Neural cell (in vitro differentiated cells): ENCODE results near the gene MAP2K4. TPM values are rescaled to one million over a fixed set of nuclear protein-coding genes. Genes with fewer than 3 reads are reported as not detected.
A peak's percentile ranks its signal among the peaks of the same experiment; 100 is the strongest.

Source experiments
- H2AFZ ChIP-seq: fragments of 200-600, 300-800 bp; sonication (generic), shearing (Covaris generic); 2 replicates; pipeline ENCODE4 v1.6.0; 2014; ENCODE audit warnings: low read depth, mild to moderate bottlenecking, antibody characterized with exemption, low read length, moderate library complexity
- H3F3A ChIP-seq: fragments of 200-600 bp; shearing (Covaris generic); 2 replicates; pipeline ENCODE4 v1.6.1; 2016; ENCODE audit warnings: mild to moderate bottlenecking, moderate library complexity, mixed read lengths, antibody characterized with exemption, low read length; ENCODE audit not compliant: insufficient read depth, poor library complexity, severe bottlenecking
- H3K27ac ChIP-seq: fragments of 200-600, 300-800 bp; sonication (generic), shearing (Covaris generic); 2 replicates; pipeline ENCODE4 v1.5.1; 2014; ENCODE audit warnings: mild to moderate bottlenecking, low read length, moderate library complexity
- H3K27me3 ChIP-seq: fragments of 300-800, 200-600 bp; sonication (generic), shearing (Covaris generic); 2 replicates; pipeline ENCODE4 v1.6.0; 2014; ENCODE audit warnings: mild to moderate bottlenecking, low read depth, low read length, moderate library complexity; ENCODE audit not compliant: insufficient read depth
- H3K36me3 ChIP-seq: fragments of 300-800, 200-600 bp; sonication (generic), shearing (Covaris generic); 2 replicates; pipeline ENCODE4 v1.5.1; 2014; ENCODE audit warnings: mild to moderate bottlenecking, antibody characterized with exemption, low read length, moderate library complexity; ENCODE audit not compliant: insufficient read depth
- H3K4me2 ChIP-seq: fragments of 300-800, 200-600 bp; sonication (generic), shearing (Covaris generic); 2 replicates; pipeline ENCODE4 v1.6.0; 2014; ENCODE audit warnings: mild to moderate bottlenecking, low read length
- H3K4me3 ChIP-seq: fragments of 300-800, 200-600 bp; sonication (generic), shearing (Covaris generic); 2 replicates; pipeline ENCODE4 v1.5.1; 2014; ENCODE audit warnings: mild to moderate bottlenecking, low read length, moderate library complexity
- H3K79me2 ChIP-seq: fragments of 200-600 bp; shearing (Covaris generic); replicated peaks from 2 replicates; pipeline ENCODE4 v1.6.0; 2014; ENCODE audit warnings: mild to moderate bottlenecking, low read length, moderate library complexity; ENCODE audit not compliant: insufficient read depth
- H3K9ac ChIP-seq: fragments of 300-800, 200-600 bp; sonication (generic), shearing (Covaris generic); 2 replicates; pipeline ENCODE4 v1.6.1; 2016; ENCODE audit warnings: mild to moderate bottlenecking, low read length, mixed read lengths
- H3K9me2 ChIP-seq: fragments of 200-600 bp; shearing (Covaris generic); 2 replicates; pipeline ENCODE4 v1.6.1; 2016; ENCODE audit warnings: mild to moderate bottlenecking, low read length, mixed read lengths; ENCODE audit not compliant: insufficient read depth
- H3K9me3 ChIP-seq: fragments of 200-600, 300-800 bp; sonication (generic), shearing (Covaris generic); 2 replicates; pipeline ENCODE4 v1.6.1; 2016; ENCODE audit warnings: mild to moderate bottlenecking, mixed run types, low read length, moderate library complexity, mixed read lengths
- H4K20me1 ChIP-seq: fragments of 200-600 bp; shearing (Covaris generic); 2 replicates; pipeline ENCODE4 v1.6.1; 2016; ENCODE audit warnings: mild to moderate bottlenecking, mixed run types; ENCODE audit not compliant: insufficient read depth
- EP300 ChIP-seq: fragments of 450-650 bp; conservative IDR thresholded peaks from 2 replicates; pipeline ENCODE4 v1.6.1; 2014; ENCODE audit warnings: antibody characterized with exemption, mild to moderate bottlenecking, moderate library complexity; ENCODE audit not compliant: poor library complexity, severe bottlenecking
- EZH2 ChIP-seq: fragments of 200-600, 300-800 bp; shearing (Covaris generic), sonication (generic); IDR thresholded peaks from 2 replicates; pipeline ENCODE4 v1.6.1; 2014; ENCODE audit warnings: antibody characterized with exemption, low read length, borderline replicate concordance, mild to moderate bottlenecking; ENCODE audit not compliant: insufficient read depth, poor library complexity, severe bottlenecking
- MXI1 ChIP-seq: fragments of 450-650 bp; conservative IDR thresholded peaks from 2 replicates; pipeline ENCODE4 v1.6.1; 2014; ENCODE audit warnings: antibody characterized with exemption, mild to moderate bottlenecking; ENCODE audit not compliant: poor library complexity, severe bottlenecking
- POLR2AphosphoS5 ChIP-seq: IDR thresholded peaks from 2 replicates; pipeline ENCODE4 v1.6.1; 2012
- RAD21 ChIP-seq: fragments of 450-650 bp; conservative IDR thresholded peaks from 2 replicates; pipeline ENCODE4 v1.6.1; 2014; ENCODE audit warnings: antibody characterized with exemption, mild to moderate bottlenecking, moderate library complexity
- SMC3 ChIP-seq: fragments of 450-650 bp; conservative IDR thresholded peaks from 2 replicates; pipeline ENCODE4 v1.6.1; 2014; ENCODE audit warnings: antibody characterized with exemption, mild to moderate bottlenecking, moderate library complexity; ENCODE audit not compliant: poor library complexity
- TAF1 ChIP-seq: IDR thresholded peaks from 2 replicates; pipeline ENCODE4 v1.6.1; 2012; ENCODE audit warnings: low read depth
- polyA plus RNA-seq: library from polyadenylated mRNA; depleted of rRNA; stranded (reverse); fragments of >200 nt; gene quantifications from 2 replicates; pipeline ENCODE4 v1.2.3, GENCODE V29; 2014
- TF ChIP-seq, protein P1 (sequence below): IDR thresholded peaks from 2 replicates; pipeline ENCODE4 v1.6.1; 2012; ENCODE audit warnings: borderline replicate concordance
- TF ChIP-seq, protein P2 (sequence below): fragments of 450-650 bp; IDR thresholded peaks from 2 replicates; pipeline ENCODE4 v1.5.1; 2014; ENCODE audit warnings: antibody characterized with exemption, mild to moderate bottlenecking, moderate library complexity; ENCODE audit not compliant: poor library complexity, severe bottlenecking

Gene MAP2K4
- polyA plus RNA-seq, 1 donor from 2014 or later, result 78.4 TPM

- Histone ChIP-seq H3K27me3 (no peaks in the 10 kb centered on the region), H3K27ac (no peak overlapping the region), H3K36me3 (peaks cover 4% of the 10 kb centered on the region), H3F3A (no peaks in the 10 kb centered on the region), H4K20me1 (no peaks in the 10 kb centered on the region), H2AFZ (no peak overlapping the region), H3K9me2 (no peaks in the 10 kb centered on the region), H3K4me3 (no peak overlapping the region), H3K9me3 (no peaks in the 10 kb centered on the region), H3K9ac (no peak overlapping the region), H3K4me2 (no peak overlapping the region), H3K79me2 (no peaks in the 10 kb centered on the region)
- TF ChIP-seq TAF1, result no peak
- no peak for TF ChIP-seq EZH2
- TF ChIP-seq, protein P1, sequence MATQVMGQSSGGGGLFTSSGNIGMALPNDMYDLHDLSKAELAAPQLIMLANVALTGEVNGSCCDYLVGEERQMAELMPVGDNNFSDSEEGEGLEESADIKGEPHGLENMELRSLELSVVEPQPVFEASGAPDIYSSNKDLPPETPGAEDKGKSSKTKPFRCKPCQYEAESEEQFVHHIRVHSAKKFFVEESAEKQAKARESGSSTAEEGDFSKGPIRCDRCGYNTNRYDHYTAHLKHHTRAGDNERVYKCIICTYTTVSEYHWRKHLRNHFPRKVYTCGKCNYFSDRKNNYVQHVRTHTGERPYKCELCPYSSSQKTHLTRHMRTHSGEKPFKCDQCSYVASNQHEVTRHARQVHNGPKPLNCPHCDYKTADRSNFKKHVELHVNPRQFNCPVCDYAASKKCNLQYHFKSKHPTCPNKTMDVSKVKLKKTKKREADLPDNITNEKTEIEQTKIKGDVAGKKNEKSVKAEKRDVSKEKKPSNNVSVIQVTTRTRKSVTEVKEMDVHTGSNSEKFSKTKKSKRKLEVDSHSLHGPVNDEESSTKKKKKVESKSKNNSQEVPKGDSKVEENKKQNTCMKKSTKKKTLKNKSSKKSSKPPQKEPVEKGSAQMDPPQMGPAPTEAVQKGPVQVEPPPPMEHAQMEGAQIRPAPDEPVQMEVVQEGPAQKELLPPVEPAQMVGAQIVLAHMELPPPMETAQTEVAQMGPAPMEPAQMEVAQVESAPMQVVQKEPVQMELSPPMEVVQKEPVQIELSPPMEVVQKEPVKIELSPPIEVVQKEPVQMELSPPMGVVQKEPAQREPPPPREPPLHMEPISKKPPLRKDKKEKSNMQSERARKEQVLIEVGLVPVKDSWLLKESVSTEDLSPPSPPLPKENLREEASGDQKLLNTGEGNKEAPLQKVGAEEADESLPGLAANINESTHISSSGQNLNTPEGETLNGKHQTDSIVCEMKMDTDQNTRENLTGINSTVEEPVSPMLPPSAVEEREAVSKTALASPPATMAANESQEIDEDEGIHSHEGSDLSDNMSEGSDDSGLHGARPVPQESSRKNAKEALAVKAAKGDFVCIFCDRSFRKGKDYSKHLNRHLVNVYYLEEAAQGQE, result no peak
- TF ChIP-seq EP300, result no peak
- TF ChIP-seq POLR2AphosphoS5, result no peak
- TF ChIP-seq RAD21, result no peak
- no peak for TF ChIP-seq MXI1
- TF ChIP-seq, protein P2, sequence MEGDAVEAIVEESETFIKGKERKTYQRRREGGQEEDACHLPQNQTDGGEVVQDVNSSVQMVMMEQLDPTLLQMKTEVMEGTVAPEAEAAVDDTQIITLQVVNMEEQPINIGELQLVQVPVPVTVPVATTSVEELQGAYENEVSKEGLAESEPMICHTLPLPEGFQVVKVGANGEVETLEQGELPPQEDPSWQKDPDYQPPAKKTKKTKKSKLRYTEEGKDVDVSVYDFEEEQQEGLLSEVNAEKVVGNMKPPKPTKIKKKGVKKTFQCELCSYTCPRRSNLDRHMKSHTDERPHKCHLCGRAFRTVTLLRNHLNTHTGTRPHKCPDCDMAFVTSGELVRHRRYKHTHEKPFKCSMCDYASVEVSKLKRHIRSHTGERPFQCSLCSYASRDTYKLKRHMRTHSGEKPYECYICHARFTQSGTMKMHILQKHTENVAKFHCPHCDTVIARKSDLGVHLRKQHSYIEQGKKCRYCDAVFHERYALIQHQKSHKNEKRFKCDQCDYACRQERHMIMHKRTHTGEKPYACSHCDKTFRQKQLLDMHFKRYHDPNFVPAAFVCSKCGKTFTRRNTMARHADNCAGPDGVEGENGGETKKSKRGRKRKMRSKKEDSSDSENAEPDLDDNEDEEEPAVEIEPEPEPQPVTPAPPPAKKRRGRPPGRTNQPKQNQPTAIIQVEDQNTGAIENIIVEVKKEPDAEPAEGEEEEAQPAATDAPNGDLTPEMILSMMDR, result no peak
- no peak for TF ChIP-seq SMC3
These were observed 40.9 kb upstream of the MAP2K4 start for GRCh38 chr17:11979795-11980194.

GRCh38 chr17:11980813-11981212, 39.9 kb upstream of the MAP2K4 start:
- Histone ChIP-seq H3F3A (no peaks in the 10 kb centered on the region), H3K9me2 (no peaks in the 10 kb centered on the region), H3K79me2 (no peaks in the 10 kb centered on the region), H3K27me3 (no peaks in the 10 kb centered on the region), H3K9ac (no peak overlapping the region), H3K27ac (no peak overlapping the region), H3K36me3 (peaks cover 4% of the 10 kb centered on the region), H4K20me1 (no peaks in the 10 kb centered on the region), H2AFZ (no peak overlapping the region), H3K4me3 (no peak overlapping the region), H3K9me3 (no peaks in the 10 kb centered on the region), H3K4me2 (no peak overlapping the region)
- TF ChIP-seq POLR2AphosphoS5 (no peak), EP300 (no peak), MXI1 (no peak), EZH2 (no peak)
- TF ChIP-seq, protein P1, result no peak
- TF ChIP-seq, protein P2, result peak; percentile 15
